ENCODE measurements around the gene SOX6. TPM values are rescaled to one million over a fixed set of nuclear protein-coding genes. Genes with fewer than 3 reads are reported as not detected.
A peak's percentile ranks its signal among the peaks of the same experiment; 100 is the strongest.

SOX6 gene
- total RNA-seq, 6 donors from 2014 or later: 2.9 to 21.0 (median 4.9) TPM

- peaks cover 0 to 5% (median 2%) of the 10 kb centered on the region in 4 donors for H3K4me1 ChIP-seq
- DNase-seq (no peak), ATAC-seq (ENCODE audit: low FRiP score in 2 of 2) (peak in 1 of 2 donors; percentile 55)
- H3K36me3 ChIP-seq: no peaks in the 10 kb centered on the region
- TF ChIP-seq CTCF (IDR thresholded peaks at IDR 0.05): no peak
- no peak for TF ChIP-seq EP300 (IDR thresholded peaks at IDR 0.05)
- no peak for TF ChIP-seq POLR2A (IDR thresholded peaks at IDR 0.05)
- TF ChIP-seq POLR2AphosphoS5 (IDR thresholded peaks at IDR 0.05): no peak
- no peak overlapping the region for H3K27ac ChIP-seq
- no peaks in the 10 kb centered on the region for H3K9me3 ChIP-seq
- no peak overlapping the region for H3K4me3 ChIP-seq
- H3K27me3 ChIP-seq: no peaks in the 10 kb centered on the region
Observed at GRCh38 chr11:16011396-16011795, 344.9 kb downstream of the SOX6 start.

- DNase-seq (no peak), ATAC-seq (ENCODE audit: low FRiP score in 2 of 2) (no peak)
- no peak overlapping the region for H3K27ac ChIP-seq
- no peak overlapping the region for H3K4me3 ChIP-seq
- no peaks in the 10 kb centered on the region for H3K27me3 ChIP-seq
- 97 to 100% methylated on average over 1 of the region's 1 CpG for WGBS, 2 donors
- no peaks in the 10 kb centered on the region for H3K9me3 ChIP-seq
- H3K36me3 ChIP-seq: no peaks in the 10 kb centered on the region
- H3K4me1 ChIP-seq: peaks cover 0 to 5% (median 2%) of the 10 kb centered on the region in 4 donors
- TF ChIP-seq POLR2AphosphoS5 (IDR thresholded peaks at IDR 0.05) (no peak), EP300 (IDR thresholded peaks at IDR 0.05) (no peak), POLR2A (IDR thresholded peaks at IDR 0.05) (no peak), CTCF (IDR thresholded peaks at IDR 0.05) (no peak)
Observed at GRCh38 chr11:16009021-16009420, 347.3 kb downstream of the SOX6 start.

- ATAC-seq (ENCODE audit: low FRiP score in 2 of 2): no peak
- Histone ChIP-seq H3K27ac (no peak overlapping the region), H3K36me3 (no peaks in the 10 kb centered on the region), H3K4me1 (peaks cover under 1 to 7% (median 3%) of the 10 kb centered on the region in 4 donors), H3K9me3 (no peaks in the 10 kb centered on the region), H3K27me3 (no peaks in the 10 kb centered on the region), H3K4me3 (no peak overlapping the region)
- no peak for DNase-seq
- 50 to 60% methylated on average over 3 of the region's 3 CpGs for WGBS, 2 donors
- TF ChIP-seq POLR2AphosphoS5 (IDR thresholded peaks at IDR 0.05): no peak
- no peak for TF ChIP-seq POLR2A (IDR thresholded peaks at IDR 0.05)
- TF ChIP-seq CTCF (IDR thresholded peaks at IDR 0.05): no peak
- no peak for TF ChIP-seq EP300 (IDR thresholded peaks at IDR 0.05)
Observed at GRCh38 chr11:16007514-16007913, 348.8 kb downstream of the SOX6 start.

GRCh38 chr11:16002942-16003341 lies 353.4 kb downstream of the SOX6 start:
- Histone ChIP-seq H3K36me3 (no peaks in the 10 kb centered on the region), H3K9me3 (no peaks in the 10 kb centered on the region), H3K4me1 (peaks cover 10 to 17% (median 13%) of the 10 kb centered on the region in 4 donors), H3K27ac (peak overlapping the region; percentile 49 to 78 (median 60)), H3K4me3 (no peak overlapping the region), H3K27me3 (no peaks in the 10 kb centered on the region)
- no peak for ATAC-seq (ENCODE audit: low FRiP score in 2 of 2)
- no peak for DNase-seq
- TF ChIP-seq CTCF (IDR thresholded peaks at IDR 0.05): no peak
- no peak for TF ChIP-seq POLR2AphosphoS5 (IDR thresholded peaks at IDR 0.05)
- TF ChIP-seq POLR2A (IDR thresholded peaks at IDR 0.05): no peak
- TF ChIP-seq EP300 (IDR thresholded peaks at IDR 0.05): no peak
- 83 to 95% methylated on average over 1 of the region's 1 CpG for WGBS, 2 donors

GRCh38 chr11:16001899-16002426 lies 354.4 kb downstream of the SOX6 start:
- DNase-seq: peak in 1 of 2 donors; percentile 42
- peak overlapping the region; percentile 49 to 78 (median 60) for H3K27ac ChIP-seq
- ATAC-seq (ENCODE audit: low FRiP score in 2 of 2): peak; percentile 60 to 67
- no peaks in the 10 kb centered on the region for H3K9me3 ChIP-seq
- 10 to 14% methylated on average over 4 of the region's 4 CpGs for WGBS, 2 donors
- H3K4me3 ChIP-seq: peak overlapping the region in 1 of 4 donors; percentile 10
- peaks cover 10 to 17% (median 13%) of the 10 kb centered on the region in 4 donors for H3K4me1 ChIP-seq
- no peaks in the 10 kb centered on the region for H3K27me3 ChIP-seq
- no peaks in the 10 kb centered on the region for H3K36me3 ChIP-seq
- no peak for TF ChIP-seq CTCF (IDR thresholded peaks at IDR 0.05)
- TF ChIP-seq POLR2AphosphoS5 (IDR thresholded peaks at IDR 0.05): no peak
- peak in 1 of 4 donors; percentile 61 for TF ChIP-seq EP300 (IDR thresholded peaks at IDR 0.05)
- TF ChIP-seq POLR2A (IDR thresholded peaks at IDR 0.05): no peak
